CD4-positive, alpha-beta T cell treated with Interleukin-1 beta for 1 hour (primary cell): ENCODE data around the gene ALCAM.

Experiments
- DNase-seq, 2 donors: peaks; one replicate each; pipeline ENCODE4 v3.0.0-alpha.2; 2020 to 2022

The ALCAM gene

DNA sequence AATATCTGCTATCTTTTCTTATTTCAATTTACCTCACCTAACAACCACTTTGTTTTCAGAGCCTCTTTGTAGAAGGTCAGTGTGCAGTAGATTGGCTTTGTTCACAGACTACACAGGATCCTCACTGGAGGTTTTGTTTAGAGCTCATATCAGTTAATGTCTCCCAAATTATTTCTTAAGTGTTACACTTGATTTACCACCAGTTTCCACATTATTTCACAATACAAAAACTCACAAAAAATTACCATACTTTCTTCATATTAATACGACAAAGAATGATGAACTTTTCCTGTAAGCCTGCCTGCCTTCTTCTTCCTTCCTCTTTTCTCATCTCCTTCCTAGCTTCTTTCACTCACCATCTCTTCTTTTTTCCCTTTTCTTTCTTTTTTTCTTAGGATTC is 133.3 kb downstream of the ALCAM start:
- DNase-seq, result no peak

DNA sequence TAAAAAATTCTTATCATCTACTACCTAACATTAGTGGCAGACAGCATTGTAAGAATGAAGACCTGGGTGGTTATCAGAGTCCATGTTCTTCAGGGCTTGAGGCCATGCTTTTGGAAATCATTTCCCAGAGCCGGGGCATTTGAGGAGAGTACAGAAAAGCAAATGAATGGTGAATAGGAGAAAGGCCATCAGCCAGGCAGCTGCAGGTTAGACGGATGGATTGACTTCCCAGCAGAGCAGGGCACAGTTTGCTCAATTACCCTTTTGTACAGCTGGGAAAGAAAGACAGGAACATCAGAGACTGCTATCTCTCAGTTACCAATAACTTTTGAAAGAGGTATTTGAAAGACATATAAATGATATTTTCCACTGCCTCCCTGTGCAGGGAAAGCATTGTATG is 135.6 kb downstream of the ALCAM start:
- no peak for DNase-seq

GRCh38 chr3:105503191-105503593 is 136.5 kb downstream of the ALCAM start:
- no peak for DNase-seq

- no peak for DNase-seq
Measured at GRCh38 chr3:105504440-105504951, 137.8 kb downstream of the ALCAM start.

- peak in 1 of 2 donors; percentile 12 for DNase-seq
Measured at GRCh38 chr3:105505170-105505569, 138.5 kb downstream of the ALCAM start.

- no peak for DNase-seq
Measured at GRCh38 chr3:105511031-105511430, 144.3 kb downstream of the ALCAM start.

- DNase-seq, result no peak
Measured at GRCh38 chr3:105512061-105512460, 145.4 kb downstream of the ALCAM start.

GRCh38 chr3:105513042-105513441 is 146.3 kb downstream of the ALCAM start:
- DNase-seq, result no peak

- no peak for DNase-seq
Measured at GRCh38 chr3:105513886-105514285, 147.2 kb downstream of the ALCAM start.

DNA sequence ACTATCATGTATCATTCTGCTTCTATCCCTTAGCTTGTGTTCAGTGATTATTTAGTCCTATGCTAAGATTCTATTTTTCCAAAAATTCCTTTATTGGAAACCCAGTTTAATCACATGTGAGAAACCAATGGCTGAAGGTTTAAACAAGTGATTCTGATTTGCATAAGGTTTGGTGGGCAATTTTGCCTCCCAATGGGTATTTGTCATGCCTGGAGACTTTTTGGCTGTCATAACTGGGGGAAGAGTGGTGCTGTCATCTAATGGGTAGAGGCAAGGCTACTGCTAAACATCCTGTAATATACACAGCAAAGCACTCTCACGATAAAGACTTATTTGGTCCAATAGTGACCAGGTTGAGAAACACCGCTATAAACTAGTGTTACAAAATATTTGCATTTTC is 148.7 kb downstream of the ALCAM start:
- DNase-seq, result no peak

DNA sequence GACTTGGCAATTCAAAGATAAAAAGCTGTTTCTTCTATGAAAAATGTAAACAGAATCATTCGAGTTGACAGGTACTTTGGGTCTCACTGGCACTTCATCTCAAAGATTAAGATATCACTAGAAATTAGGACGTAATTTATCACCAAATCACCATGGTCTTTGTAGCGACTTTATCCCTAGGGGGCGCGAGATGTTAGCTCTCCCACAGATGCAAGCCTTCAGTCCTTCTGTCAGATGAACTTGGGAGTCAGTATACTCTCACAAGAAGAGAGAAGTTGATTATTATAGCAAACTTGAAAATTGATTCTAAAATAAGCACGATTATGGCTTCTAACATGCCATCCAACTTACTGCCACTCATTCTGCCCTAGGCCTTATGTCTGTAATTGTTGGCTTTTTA is 150.3 kb downstream of the ALCAM start:
- DNase-seq, result no peak

GRCh38 chr3:105518203-105518602 is 151.5 kb downstream of the ALCAM start:
- DNase-seq, result no peak

DNA sequence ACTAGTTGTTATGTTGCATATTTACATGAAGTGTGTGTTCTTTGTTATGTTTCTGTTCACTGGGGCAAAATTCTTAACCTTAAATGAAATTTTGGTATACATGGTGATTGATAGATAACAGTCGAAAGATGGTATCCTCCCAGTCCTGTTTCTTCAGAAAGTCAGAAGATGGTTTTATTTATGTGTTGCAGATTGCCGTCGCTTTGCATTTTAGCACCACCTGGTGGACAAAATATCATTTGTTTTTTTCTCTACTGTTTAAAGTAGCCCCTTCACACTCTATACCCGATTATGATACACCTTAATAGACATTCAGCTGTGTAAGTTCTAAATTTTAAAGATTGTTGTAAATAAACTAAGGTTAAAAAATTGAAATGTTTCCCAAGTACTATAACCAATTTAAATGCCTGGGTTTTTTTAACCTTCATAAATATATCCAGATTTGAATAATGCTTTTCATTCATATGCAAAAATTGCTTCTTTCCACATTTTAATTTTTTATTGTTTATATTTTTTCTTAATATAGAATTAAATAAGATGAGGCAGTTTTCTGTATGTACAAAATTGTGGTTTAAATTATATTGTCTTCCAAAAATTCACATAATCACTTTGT is 152.2 kb downstream of the ALCAM start:
- peak in 1 of 2 donors; percentile 64 for DNase-seq

- DNase-seq, result no peak
Measured at GRCh38 chr3:105521770-105522169, 155.1 kb downstream of the ALCAM start.

- DNase-seq, result no peak
Measured at GRCh38 chr3:105523501-105523900, 156.8 kb downstream of the ALCAM start.

DNA sequence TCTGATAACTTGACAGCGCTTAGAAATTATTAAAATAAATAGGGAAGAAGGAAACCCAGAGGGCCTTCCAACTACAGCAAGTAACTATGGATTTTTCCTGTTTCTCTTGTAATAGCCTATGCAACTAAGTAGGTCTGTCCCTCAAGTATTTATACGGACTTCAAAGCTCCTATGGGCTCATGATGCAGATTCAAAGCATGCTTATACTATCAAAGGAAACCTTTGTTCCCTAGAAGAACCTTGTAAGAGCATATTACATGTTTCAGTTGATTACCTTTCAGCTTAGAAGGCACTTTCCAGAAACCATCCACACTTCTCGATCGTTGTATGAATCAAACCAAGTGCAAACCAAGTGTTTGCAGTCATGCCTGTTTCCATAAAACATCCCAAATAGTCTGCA is 158.8 kb downstream of the ALCAM start:
- no peak for DNase-seq

DNA sequence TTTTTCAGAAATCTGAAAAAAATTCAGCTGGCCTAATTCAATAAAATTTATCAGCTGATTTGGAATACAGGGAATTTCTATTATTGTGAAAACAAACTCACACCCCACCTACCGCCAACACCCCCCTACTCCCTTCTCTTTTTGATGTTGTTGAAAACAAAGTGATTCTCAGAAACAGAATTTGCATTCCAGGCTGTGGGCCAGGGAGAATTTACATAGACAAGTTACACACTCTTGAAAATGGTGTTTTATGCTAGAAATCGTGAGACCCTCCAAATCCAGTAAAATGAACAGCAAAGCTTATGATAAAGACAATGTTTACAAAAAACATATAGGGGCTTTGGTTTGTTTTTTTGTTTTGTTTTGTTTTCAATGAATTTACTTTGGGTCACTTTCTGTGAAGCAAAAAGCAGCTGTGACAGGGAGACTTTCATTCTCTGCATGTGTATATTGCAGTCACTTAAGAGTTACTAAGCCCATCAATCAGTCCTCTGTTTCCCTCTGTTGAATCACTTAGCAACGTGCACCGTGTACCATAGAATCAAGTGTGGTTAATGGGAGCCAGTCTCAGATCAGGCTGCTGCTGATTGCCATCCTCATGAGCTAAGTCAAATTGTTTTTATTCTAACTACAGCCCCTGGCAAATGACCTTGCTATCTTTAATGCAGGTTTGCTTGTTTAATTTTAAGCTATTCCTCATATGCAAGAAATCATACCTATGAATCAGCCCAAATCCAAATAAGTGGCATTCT is 159.8 kb downstream of the ALCAM start:
- no peak for DNase-seq

GRCh38 chr3:105527535-105527934 is 160.8 kb downstream of the ALCAM start:
- DNase-seq, result no peak

- no peak for DNase-seq
Measured at GRCh38 chr3:105527949-105528348, 161.2 kb downstream of the ALCAM start.

GRCh38 chr3:105528955-105529354 is 162.2 kb downstream of the ALCAM start:
- DNase-seq, result no peak

DNA sequence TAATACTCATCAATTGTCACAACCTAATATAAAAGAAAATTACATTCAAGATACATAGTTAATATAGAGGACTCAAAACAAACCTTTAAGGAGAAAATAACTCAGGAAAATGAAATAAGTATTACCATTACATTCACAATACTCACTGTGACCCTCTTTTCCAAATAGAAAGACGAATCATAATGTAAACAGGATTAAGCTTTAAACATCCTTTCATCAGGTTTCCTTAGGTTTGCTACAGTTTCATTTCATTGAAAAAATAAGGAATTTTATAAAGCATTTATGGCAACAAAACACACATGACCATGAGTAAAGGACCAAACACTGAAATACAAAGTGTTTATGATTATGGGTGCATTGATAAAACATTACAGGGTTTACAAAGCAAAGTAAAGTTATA is 162.7 kb downstream of the ALCAM start:
- no peak for DNase-seq

DNA sequence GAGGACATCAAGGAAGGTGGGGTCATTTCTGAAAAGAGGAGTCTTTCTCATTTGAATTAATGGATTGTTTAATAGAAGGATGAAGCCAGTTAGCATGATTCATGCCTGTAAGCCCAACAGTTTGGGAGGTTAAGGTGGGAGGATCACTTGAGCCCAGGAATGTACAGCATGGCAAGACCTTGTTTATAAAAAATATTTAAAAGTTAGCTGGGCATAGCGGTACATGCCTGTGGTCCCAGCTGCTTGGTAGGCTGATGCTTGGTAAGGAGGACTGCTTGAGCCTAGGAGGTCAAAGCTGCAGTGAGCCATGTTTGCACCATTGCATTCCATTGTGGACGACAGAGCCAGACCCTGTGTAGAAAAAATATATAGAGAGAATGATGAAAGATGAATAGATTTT is 165.5 kb downstream of the ALCAM start:
- no peak for DNase-seq

- no peak for DNase-seq
Measured at GRCh38 chr3:105533960-105534359, 167.3 kb downstream of the ALCAM start.

GRCh38 chr3:105534491-105534890 is 167.8 kb downstream of the ALCAM start:
- no peak for DNase-seq
